ENCODE data around the gene JAK2. TPM values are rescaled to one million over a fixed set of nuclear protein-coding genes. Genes with fewer than 3 reads are reported as not detected.

JAK2 gene
- total and polyA plus RNA-seq, 10 of the 15 experiments (the other 5 are each of a cell fraction or from before 2014, with no cell fraction given), result 4.1 to 22.9 (median 13.7) TPM

GRCh38 chr9:5041390-5042115 lies 56.5 kb downstream of the JAK2 start:
- Histone ChIP-seq H3K4me3 (no peak overlapping the region), H2AFZ (ENCODE audit: control insufficient read depth, low read depth, low read length) (no peak overlapping the region), H3K79me2 (ENCODE audit: control insufficient read depth, insufficient read depth, low read length) (no peaks in the 10 kb centered on the region), H3K9ac (ENCODE audit: control insufficient read depth, insufficient read depth, low read length) (no peak overlapping the region), H3K4me1 (ENCODE audit: control insufficient read depth, insufficient read depth, low read length) (no peaks in the 10 kb centered on the region), H3K27ac (ENCODE audit: control insufficient read depth, insufficient read depth) (no peak overlapping the region), H3K4me2 (ENCODE audit: control insufficient read depth, insufficient read depth) (no peak overlapping the region), H4K20me1 (ENCODE audit: control insufficient read depth, insufficient read depth) (no peaks in the 10 kb centered on the region), H3K27me3 (replicated peaks in 1 of 2; ENCODE audit: control insufficient read depth in 2 of 2, insufficient read depth in 2 of 2, low read length in 1 of 2) (no peaks in the 10 kb centered on the region), H3K36me3 (ENCODE audit: control insufficient read depth in 2 of 2, insufficient read depth in 2 of 2, low read length in 1 of 2) (peaks cover 10 to 13% of the 10 kb centered on the region in 2 experiments), H3K9me3 (replicated peaks; ENCODE audit: control insufficient read depth, insufficient read depth, low read length) (no peaks in the 10 kb centered on the region; the same call in 1 of the 3 replicates)
- intact Hi-C loops (cut with micrococcal nuclease; ENCODE audit: unreplicated experiment), result no loop called here
- RAD21 ChIA-PET (ENCODE audit: unreplicated experiment), result no interaction called here
- no TSS peak for BruUV-seq (replicated peaks)
- no peak for FAIRE-seq
- SMC1A ChIA-PET (ENCODE audit: uncharacterized antibody, unreplicated experiment), result no interaction called here
- no peak for TF ChIP-seq CUX1 (IDR thresholded peaks at IDR 0.05; ENCODE audit: insufficient replicate concordance, low read depth, low read length)
- no peak for TF ChIP-seq KLF5 (IDR thresholded peaks at IDR 0.05; ENCODE audit: partially characterized antibody)
- TF ChIP-seq ZBED1 (IDR thresholded peaks at IDR 0.05; ENCODE audit: borderline replicate concordance), result no peak
- no peak for TF ChIP-seq MAX (IDR thresholded peaks at IDR 0.05; ENCODE audit: low read depth, low read length)
- TF ChIP-seq HSF1 (IDR thresholded peaks at IDR 0.05; ENCODE audit: low read depth, low read length), result no peak
- in situ Hi-C loops (cut with MboI), result no loop called here
- DNase-seq (ENCODE audit: low read depth, low spot score), result no peak
- CTCF ChIA-PET, result no interaction called here
- ATAC-seq, result no peak
- 98% methylated on average over 46 of the region's 48 CpGs for WGBS (ENCODE audit: insufficient coverage, insufficient replicate concordance, low lambda C conversion rate, missing lambda C conversion rate)
- POLR2A ChIA-PET, result no interaction called here
